ENCODE data around the gene OVCA2. TPM values are rescaled to one million over a fixed set of nuclear protein-coding genes. Genes with fewer than 3 reads are reported as not detected.

OVCA2 gene
- total and polyA plus RNA-seq, 4 donors = 16.1 to 30.6 (median 23.7) TPM

- H3K27ac ChIP-seq (ENCODE audit: low read depth in 1 of 2, low read length in 2 of 2) = peak overlapping the region; percentile 22 to 60
- 80% methylated on average over 10 of the region's 10 CpGs for WGBS
- H3K4me3 ChIP-seq (ENCODE audit: low read depth in 1 of 3, low read length in 3 of 3) = no peak overlapping the region
- peaks cover 11 to 46% (median 26%) of the 10 kb centered on the region in 4 donors for H3K4me1 ChIP-seq (ENCODE audit: control insufficient read depth in 4 of 4, insufficient read depth in 4 of 4, low read length in 3 of 4)
- no peaks in the 10 kb centered on the region for H3K9me3 ChIP-seq (ENCODE audit: control insufficient read depth in 4 of 4, low read length in 3 of 4)
- DNase-seq (ENCODE audit: low spot score) = no peak
- H3K9ac ChIP-seq (ENCODE audit: low read depth in 1 of 2, low read length in 2 of 2) = no peak overlapping the region
- no peak for TF ChIP-seq RXRA (IDR thresholded peaks at IDR 0.05)
- TF ChIP-seq, protein P1, sequence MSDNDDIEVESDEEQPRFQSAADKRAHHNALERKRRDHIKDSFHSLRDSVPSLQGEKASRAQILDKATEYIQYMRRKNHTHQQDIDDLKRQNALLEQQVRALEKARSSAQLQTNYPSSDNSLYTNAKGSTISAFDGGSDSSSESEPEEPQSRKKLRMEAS (IDR thresholded peaks at IDR 0.05) = no peak
- TF ChIP-seq HNF4A (conservative IDR thresholded peaks at IDR 0.05) = no peak
- no peak for TF ChIP-seq FOXA2 (IDR thresholded peaks at IDR 0.05)
- no peak for TF ChIP-seq ZBTB33 (IDR thresholded peaks at IDR 0.05)
- TF ChIP-seq ATF3 (IDR thresholded peaks at IDR 0.05) = no peak
- TF ChIP-seq GABPA (IDR thresholded peaks at IDR 0.05 in 1 of 2, conservative IDR thresholded peaks at IDR 0.05 in 1 of 2) = no peak
- no peak for TF ChIP-seq NR2F2 (IDR thresholded peaks at IDR 0.05)
- no peak for TF ChIP-seq HNF4G (IDR thresholded peaks at IDR 0.05)
- no peak for TF ChIP-seq RAD21 (IDR thresholded peaks at IDR 0.05)
- no peak for TF ChIP-seq EGR1 (IDR thresholded peaks at IDR 0.05; ENCODE audit: low read depth in 2 of 2)
- no peak for TF ChIP-seq TAF1 (conservative IDR thresholded peaks at IDR 0.05)
- no peak for TF ChIP-seq REST (IDR thresholded peaks at IDR 0.05)
- TF ChIP-seq CTCF (IDR thresholded peaks at IDR 0.05; ENCODE audit: low read depth, low read length, missing input control) = no peak
- no peak for TF ChIP-seq YY1 (IDR thresholded peaks at IDR 0.05)
- no peak for TF ChIP-seq SP1 (IDR thresholded peaks at IDR 0.05)
- no peak for TF ChIP-seq FOXA1 (IDR thresholded peaks at IDR 0.05)
- H3K36me3 ChIP-seq (ENCODE audit: control insufficient read depth in 4 of 4, insufficient read depth in 3 of 4, low read depth in 1 of 4, low read length in 3 of 4) = peaks cover 2 to 10% (median 4%) of the 10 kb centered on the region in 4 donors
- no peaks in the 10 kb centered on the region for H3K27me3 ChIP-seq (ENCODE audit: control insufficient read depth in 4 of 4, insufficient read depth in 4 of 4, low read length in 3 of 4)
These were observed 24.2 kb downstream of the OVCA2 start for GRCh38 chr17:2065949-2066400.

Measured in liver (tissue), 9 donors.